Activated T-cell treated with anti-CD3 and anti-CD28 coated beads for 4 hours (primary cell): ENCODE results near the gene EME1.
"Not testable (repeated sequence)": the region's sequence is repeated elsewhere in the genome, so short reads cannot be mapped to it uniquely, and the experiment has no call there.

Experiments
- DNase-seq: peaks from one replicate; pipeline ENCODE4 v3.0.0-alpha.2; 2020

The EME1 gene

DNA sequence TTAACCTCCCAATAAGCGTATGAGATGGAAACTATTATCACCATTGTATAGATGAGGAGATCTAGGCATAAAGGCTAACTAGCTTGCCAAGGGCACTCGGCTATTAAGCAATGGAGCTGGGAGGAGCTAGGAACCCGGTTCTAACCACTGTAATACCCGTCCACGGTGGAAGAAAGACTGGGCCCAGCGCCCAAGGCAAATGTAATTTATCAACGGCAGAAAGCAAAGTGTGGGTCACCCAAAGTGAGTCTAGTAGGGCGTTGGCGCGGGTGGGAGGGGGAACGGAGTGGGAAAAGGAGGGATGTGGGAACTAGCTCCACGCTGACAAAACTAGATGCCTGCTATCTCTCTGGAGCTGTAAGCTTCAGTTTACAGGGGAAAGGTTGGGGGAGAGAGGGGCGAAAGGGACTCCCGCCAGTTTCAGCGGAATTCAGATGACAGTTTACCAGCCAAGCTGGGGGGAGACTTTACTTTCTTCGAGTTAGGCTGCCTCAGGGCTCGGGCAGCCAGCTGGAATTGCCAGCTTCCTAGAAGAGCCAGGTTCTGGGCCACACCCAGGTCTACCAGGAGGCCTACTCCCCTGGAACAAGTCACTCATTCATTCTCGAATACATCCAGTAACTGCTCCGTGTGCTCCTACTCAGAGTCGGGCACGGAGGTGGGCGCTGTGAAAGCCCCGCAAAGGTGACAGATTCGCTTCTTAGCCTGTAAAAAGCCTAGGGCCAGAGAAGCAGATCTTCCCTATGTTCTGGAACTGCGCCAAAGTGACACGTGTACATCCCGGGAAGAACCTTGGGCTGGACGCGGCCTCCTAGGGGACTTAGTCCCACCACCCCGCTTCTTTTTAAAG is 23.5 kb downstream of the EME1 start:
- DNase-seq: peak; percentile 5

DNA sequence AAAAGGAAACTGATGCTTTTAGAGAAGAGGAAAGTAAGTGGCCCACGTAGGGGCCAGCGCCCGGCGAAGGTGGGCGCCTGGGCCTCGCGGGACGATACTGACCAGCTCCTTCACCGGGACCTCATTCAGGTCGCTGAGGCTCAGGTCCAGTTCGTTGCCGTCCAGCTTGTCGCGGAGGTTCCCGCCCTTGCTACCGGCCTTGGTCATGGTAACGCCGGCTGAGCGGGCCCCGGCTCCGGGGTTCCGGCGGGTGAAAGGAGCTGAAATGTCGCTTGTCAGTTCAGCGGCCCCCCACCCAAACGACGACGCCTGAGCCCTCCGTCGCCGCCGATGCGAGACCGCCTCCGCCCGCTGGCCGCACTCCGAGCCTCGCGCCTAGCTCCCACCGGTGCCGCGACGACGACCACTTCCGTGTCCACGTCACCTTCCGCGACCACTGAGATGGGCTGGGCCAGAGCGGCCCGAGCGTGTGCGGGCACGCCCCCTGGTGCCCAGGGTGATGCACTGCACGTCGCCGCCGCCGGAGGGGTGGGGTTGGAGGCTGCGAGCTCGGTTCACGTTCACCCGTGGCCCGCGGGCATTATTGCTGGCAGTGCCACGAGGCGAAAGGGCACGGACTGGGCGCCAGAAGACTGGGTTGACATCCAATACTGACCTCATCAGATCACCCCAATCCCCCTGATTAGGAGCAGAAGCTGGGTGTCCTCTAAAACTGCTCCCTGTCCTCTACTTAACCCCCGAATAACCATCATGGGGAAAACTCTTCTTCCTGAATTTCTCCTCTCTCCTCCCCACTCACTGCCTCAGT is 24.3 kb downstream of the EME1 start, which contains the start of gene LRRC59:
Gene LRRC59 (minus strand): TSS at position 413 of the 808 bp plus-strand sequence. CDS start 206 bp downstream, at position 207.
- peak; percentile 93 for DNase-seq

DNA sequence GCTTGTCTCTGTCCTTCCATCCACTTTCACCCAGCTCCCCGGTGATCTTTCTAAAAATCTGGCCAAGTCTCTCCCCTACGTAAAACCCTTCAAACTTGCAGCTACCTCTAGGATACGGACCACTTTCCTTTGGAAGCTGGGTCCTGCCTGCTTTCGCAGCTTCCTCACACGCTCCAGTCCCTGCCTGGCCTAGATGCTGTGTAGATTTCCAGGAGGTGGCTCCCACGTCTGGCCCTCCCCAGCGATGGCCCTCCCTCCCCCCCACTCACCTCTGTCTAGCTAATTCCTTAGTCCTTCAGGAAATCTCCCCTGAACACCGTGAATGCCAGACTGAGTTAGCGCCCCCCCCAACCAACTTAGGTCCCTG is 24.9 kb downstream of the EME1 start:
- DNase-seq: no peak

DNA sequence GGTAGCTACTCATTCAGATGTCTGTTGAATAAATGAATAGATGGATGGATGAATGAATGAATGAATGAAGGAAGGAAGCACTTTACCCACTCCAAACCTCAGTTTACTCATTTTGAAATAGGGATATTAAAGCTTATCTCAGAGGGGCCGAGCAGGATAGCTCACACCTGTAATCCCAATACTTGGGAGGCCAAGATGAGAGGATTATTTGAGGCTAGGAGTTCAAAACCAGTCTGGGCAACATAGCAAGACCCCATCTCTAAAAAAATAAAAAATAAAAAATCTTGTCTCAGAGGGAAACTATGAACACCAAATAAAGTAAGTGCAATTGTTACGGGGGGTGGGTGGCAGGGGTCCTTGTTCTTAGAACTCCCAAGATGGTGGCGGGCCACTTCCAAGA is 25.6 kb downstream of the EME1 start:
- not testable (repeated sequence) for DNase-seq

DNA sequence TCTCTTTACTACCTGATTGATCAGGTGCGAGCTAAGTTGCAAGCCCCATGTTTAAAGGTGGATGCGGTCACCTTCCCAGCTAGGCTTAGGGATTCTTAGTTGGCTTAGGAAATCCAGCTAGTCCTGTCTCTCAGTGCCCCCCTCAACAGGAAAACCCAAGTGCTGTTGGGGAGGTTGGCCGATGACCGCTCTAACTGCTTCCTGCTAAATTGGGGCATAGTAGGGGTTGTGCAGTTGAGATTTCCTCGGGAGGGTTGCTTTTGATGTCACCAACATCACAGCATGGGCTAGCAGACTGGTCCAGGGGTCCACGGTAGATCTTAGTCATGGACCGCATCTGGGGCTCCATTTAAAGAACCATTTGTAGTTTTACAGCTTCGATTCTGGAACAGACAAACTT is 26.6 kb downstream of the EME1 start:
- DNase-seq: not testable (repeated sequence)

DNA sequence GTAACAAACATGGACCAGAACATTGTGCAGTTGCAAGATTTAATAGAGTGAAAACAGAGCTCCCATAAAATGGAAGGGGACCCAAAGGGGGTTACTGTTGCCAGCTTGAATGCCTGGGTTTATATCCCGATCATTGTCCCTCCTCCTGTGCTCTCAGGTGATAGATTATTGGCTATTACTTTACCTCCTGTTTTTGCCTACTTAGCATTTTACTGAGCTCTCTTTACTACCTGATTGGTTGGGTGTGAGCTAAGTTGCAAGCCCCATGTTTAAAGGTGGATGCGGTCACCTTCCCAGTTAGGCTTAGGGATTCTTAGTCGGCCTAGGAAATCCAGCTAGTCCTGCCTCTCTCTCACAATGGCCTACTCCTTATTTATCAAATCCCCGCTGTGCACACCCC is 32.3 kb downstream of the EME1 start:
- not testable (repeated sequence) for DNase-seq

DNA sequence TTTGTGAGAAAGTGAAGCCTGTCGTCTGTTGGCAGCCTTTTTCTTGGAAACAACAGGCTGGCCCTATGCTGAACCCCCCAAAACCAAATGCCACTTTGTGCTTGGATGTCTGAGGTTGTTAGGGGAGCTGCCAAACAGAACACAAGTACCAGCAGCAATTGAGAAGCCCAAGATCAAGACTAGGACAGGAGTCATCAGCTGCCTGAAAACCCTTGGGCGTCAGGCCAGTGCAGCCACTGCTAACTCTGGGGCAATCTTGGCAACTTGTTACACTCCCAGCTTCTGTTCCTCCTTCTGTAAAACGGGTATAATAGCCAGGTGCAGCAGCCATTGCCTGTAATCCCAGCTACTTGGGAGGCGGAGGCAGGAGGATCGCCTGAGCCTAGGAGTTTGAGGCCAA is 33.5 kb downstream of the EME1 start:
- DNase-seq: no peak

DNA sequence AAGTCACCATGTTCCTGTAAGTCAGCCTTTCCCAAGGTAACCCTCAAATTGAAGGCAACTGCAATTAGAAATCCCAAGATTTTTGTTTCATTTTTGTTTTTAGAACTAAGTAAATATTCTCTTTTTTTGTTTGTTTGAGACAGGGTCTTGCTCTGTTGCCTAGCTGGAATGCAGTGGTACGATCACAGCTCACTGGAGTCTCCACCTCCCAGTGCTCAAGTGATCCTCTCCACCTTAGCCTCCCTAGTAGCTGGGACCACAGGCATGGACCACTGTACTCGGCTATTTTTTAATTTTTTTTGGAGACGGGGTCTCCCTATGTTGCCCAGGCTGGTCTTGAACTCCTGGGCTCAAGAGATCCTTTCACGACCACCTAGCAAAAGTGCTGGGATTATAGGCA is 34.9 kb downstream of the EME1 start:
- no peak for DNase-seq

DNA sequence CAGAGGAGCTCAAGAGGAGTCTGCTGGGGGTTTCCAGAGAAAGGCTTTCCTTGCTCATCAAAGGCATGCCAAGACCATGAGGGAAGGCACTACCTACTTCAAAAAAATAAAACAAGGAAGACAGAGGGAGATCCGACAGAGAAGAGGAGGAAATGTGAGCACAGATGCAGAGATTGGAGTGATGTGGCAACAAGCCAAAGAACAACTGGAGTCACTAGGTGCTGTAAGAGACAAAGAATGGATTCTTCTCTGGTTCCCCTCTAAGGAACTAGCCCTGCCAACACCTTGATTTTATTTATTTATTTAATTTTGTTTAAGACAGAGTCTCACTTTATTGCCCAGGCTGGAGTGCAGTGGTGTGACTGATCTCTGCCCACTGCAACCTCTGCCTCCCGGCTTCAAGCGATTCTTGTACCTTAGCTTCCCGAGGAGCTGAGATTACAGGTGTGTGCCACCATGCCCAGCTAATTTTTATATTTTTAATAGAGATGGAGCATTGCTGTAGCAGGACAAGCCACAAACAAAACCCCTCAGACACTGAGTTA is 39.2 kb downstream of the EME1 start:
- no peak for DNase-seq

DNA sequence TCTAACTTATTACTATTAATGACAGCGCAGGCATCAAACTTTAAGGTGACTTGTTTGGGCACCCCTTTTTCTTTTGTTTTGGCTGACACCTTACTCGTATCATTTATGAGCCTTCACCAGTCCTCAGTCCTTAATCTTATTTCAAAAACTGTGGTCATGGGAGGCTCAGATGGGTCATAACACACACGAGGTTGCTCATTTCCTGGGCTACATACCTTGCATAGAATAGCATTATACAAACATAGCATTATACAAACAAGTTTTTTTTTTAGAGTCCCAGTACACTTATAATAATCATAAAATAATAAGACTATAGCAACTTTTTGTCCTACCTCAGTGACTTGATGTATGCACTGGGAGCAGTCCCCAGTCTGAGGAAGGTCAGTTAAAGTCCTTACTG is 41.8 kb downstream of the EME1 start:
- DNase-seq: no peak

DNA sequence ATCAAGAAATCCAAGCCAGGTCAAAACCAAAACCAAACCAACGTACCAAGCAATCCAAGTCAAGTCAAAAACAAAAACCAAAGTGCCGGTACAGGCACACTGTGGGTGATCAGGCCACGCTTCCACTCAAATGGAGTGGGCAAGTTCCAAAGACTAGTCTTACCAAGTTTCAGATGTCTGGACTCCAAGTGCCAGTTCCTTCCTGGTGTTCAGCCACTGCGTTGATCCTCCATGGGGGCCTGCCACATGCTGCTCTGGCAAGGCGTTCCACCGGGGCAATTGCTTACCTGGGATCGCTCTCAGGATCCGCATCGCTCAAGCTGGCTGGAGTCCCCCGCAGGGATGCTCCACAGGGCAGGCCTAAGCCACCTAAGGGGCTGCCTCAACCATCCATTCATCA is 46.5 kb downstream of the EME1 start:
- not testable (repeated sequence) for DNase-seq

DNA sequence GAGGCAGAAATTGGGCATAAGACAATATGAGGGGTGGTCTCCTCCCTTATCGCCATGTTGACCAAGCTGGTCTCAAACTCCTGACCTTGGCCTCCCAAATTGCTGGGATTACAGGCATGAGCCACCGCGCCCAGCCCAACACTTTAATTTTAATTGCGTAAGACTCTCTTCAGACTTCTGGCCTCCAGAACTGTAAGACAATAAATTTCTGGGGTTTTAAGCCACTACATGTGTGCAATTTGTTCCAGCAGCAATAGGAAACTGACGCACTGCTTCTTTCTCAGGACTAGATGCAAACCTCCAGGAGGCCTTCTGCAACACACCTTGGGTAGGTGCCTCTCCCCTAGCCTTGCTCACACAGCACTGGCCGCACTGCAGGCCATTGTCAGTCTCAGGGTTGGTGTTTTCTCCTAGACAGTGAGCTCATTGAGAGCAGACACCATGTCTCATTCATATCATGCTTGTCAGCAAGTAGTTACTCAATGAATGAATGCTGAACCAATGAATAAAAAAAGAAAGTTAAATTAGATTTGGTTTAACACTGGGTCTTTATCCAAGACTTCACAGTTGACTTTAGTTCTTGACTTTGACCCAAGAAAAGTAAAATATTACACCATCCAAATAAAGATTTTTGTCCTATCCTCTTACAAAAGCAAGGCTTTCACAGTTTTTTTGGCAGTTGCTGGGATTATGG is 47.5 kb downstream of the EME1 start:
- no peak for DNase-seq

DNA sequence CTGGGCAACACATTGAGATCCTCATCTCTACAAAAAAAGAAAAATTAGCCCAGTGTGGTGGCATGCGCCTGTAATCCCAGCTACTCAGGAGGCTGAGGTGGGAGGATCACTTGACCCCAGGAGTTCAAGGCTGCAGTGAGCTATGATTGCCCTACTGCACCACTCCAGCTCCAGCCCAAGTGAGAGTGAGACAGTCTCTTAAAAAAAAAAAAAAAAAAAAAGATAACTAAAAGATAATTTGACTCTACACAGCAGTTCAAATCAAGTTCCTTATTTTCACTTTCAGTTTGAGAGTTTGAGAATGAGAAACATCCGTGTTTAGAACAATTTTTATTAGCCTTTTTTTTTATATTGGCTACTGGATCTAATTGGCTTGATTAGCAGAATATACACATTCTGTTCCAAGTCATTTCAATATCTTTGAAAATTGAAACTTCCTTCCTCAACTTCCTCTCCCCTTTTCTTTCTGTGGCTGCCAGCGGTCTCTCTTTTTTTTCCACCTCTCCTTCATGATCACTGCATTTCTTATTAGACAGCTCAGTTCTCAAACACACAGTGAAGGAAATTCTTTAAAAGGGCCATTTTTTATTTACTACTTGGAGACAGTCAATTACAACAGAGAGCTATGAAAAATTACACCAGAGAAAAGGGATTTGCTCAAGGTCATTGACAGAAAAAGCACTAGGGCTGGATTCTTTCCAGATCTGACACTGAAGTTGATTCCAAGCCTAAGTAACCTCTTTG is 48.5 kb downstream of the EME1 start:
- no peak for DNase-seq

DNA sequence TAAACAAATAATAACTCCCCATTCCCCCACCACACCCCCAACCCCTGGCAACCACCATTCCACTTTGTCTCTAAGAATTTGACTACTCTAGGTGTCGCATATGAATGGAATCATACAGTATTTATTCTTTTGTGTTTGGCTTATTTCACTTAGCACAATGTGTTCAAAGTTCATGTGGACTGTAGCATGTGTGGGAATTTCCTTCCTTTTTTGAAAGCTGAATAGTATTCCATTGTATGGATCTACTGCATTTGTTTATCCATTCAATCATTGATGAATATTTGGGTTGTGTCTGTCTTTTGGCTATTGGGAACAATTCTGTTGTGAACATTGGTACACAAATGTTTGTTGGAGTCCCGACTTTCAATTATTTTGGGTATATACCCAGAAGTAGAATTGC is 49.7 kb downstream of the EME1 start:
- no peak for DNase-seq

DNA sequence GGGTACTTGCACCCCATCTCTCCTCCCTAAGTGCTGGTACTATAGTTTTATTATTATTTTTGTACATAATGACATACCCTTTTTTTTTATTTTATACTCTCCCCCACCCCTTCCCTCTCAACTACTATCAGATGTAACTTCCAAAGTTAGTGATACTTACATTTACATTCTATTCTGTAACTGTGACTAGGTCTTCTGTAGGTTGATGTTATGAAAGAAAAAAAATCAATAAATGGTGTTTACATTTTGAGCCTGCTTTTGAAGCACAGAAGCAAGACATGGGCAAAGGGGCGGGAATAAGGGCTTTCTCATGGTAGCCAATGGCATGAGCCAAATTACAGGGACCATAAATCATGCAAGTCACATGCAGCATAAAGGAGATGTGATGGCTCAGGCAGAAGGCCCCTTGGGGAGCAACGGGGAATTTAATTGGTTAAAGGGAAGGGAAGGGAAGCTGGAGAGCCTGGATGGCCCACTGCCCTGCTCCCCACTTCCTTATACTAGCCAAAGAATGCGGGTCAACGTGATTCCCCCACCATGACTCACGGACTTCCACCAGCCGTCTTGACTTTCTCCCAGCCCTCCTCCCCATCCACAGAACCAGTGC is 50.6 kb downstream of the EME1 start:
- DNase-seq: no peak

DNA sequence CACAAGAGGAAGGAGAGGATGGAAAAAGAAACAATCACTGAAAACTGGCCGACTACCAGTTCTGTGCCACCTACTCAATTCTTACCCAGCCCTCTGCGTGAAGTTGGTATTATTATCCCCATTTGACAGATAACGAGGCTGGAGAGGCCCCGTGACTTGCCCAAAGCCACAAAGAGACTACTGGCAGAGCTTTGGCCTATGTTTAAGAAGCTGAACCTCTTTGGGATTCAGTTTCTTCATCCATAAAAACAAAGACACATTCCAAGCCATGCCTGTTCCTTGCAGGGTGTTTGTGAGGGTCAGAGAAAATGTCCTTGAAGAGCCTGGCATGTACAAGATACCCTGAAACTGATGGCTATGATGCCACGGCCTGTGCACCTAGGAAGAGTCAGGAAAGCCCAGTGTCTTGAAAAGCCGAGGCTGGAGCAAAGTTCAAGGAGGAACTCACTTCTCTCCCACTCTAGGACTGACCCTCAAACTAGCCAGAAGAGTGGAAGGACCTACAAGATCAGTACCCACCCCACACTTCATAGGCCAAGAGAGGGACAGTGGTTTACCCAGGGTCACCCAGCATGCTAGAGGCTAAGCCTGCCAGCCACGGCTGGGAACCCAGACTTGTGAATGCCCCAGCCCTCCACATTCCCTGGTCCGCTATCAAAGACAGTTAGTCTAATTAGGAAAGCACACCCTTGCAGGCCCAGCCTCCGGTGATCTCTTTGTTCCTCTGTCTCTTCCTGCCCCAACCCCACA is 51.4 kb downstream of the EME1 start:
- DNase-seq: no peak

DNA sequence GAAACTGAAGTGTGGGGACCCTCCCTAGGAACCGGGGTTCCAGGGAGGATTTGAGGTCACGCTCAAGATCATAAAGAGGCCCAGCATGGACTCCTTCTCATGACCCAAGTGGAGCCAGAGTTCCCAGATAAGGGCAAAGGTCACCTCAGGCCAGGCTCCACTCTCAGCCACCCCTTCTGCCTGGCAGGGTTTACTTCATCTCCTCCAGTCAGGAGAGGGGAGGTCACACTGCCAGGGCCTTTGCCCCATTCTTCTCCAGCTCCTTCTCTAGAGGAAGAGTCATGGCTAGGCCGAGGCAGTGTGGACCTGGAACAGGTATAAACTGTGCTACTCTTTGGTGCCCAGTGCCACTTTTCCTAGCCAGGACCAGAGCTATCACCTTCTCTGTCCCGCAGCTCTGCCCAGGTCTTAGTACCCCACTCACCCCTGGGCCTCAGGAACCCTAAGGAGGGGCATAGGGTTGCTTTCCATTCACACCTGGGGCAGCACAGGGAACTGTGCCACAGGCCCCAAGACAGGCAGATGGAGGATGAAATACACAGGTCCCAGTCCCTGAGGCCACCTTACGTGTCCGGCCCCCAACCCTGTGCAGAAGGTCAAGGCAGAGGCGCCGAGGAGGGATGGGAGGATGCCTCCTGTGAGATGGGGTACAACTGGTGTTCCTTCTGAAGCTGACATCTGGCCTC is 52.1 kb downstream of the EME1 start:
- no peak for DNase-seq

DNA sequence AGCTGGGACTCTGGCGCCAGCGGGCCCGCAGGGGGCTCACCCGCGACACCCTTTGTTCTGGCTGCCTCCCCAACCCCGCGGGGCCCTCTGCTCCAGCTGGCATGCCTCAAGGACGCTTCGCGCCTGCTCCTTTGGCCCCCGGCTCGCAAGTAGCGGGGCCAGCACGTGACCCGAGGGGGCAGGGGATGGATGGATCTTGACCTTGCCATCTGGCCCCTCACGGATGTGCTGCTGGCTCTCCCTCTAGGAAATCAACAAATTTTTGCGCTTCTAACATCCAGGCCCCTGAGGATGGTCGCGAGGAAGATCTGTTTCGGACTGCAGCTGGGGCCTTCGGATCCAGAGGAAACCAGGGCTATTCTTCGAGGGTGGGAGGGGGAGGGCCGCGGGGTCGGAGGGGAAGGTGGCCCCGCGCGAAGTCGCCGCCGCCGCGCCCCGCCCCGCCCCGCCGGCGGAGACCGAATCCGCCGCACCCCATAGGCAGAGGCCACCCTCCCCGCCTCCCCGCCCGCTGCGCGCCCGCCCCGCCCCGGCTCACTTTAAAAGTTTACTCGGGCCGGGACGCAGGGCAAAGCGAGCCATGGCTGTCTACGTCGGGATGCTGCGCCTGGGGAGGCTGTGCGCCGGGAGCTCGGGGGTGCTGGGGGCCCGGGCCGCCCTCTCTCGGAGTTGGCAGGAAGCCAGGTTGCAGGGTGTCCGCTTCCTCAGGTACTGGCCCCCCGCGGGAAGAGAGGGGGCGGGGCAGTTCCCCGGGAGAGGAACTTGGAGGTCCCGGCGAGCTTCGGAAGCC is 52.8 kb downstream of the EME1 start, which contains the start of gene ACSF2:
Gene ACSF2 (plus strand): TSS at position 537 of the 790 bp plus-strand sequence. CDS start 44 bp downstream, at position 581.
- peak; percentile 57 for DNase-seq

DNA sequence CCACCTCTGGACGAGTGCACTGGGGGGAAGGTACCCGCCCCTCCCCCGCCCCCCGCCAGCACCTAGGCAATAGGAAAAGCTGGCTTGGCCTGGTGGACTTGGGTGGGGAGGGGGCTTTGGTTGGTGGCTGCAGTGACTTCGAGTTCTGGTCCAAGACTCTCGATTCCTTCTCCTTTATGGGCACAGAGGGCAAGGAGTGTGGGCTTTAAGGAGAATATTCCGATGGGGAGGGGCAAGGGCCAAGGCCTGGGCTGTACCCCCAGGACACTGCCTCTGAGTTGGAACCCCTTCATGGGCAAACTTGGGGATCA is 53.4 kb downstream of the EME1 start:
- no peak for DNase-seq
